Activated CD8-positive, alpha-beta memory T cell treated with anti-CD3 and anti-CD28 coated beads for 24 hours (primary cell): ENCODE measurements around the gene SLC4A2.

Source experiments
- DNase-seq: peaks from one replicate; pipeline ENCODE4 v3.0.0-alpha.2; 2020

The SLC4A2 gene

GRCh38 chr7:151095828-151096475, 36.6 kb downstream of the SLC4A2 start:
- no peak for DNase-seq

GRCh38 chr7:151099486-151100211, 40.3 kb downstream of the SLC4A2 start:
- no peak for DNase-seq

- DNase-seq: no peak
These were observed 41.5 kb downstream of the SLC4A2 start for GRCh38 chr7:151100921-151101320.

GRCh38 chr7:151101621-151102396, 42.4 kb downstream of the SLC4A2 start:
- no peak for DNase-seq

GRCh38 chr7:151102991-151103390, 43.6 kb downstream of the SLC4A2 start:
- no peak for DNase-seq

GRCh38 chr7:151103973-151104372, 44.6 kb downstream of the SLC4A2 start:
- no peak for DNase-seq

- DNase-seq: no peak
These were observed 45.2 kb downstream of the SLC4A2 start for GRCh38 chr7:151104411-151105235.

- no peak for DNase-seq
These were observed 48.5 kb downstream of the SLC4A2 start for GRCh38 chr7:151107882-151108281.

GRCh38 chr7:151109094-151110048, 50.0 kb downstream of the SLC4A2 start:
- no peak for DNase-seq

- no peak for DNase-seq
These were observed 51.0 kb downstream of the SLC4A2 start for GRCh38 chr7:151110236-151110940.

GRCh38 chr7:151110941-151111645, 51.7 kb downstream of the SLC4A2 start:
- peak; percentile 88 for DNase-seq

- DNase-seq: no peak
These were observed 54.2 kb downstream of the SLC4A2 start for GRCh38 chr7:151113344-151114150.

GRCh38 chr7:151114151-151115090, 55.0 kb downstream of the SLC4A2 start:
- DNase-seq: no peak

- peak; percentile 71 for DNase-seq
These were observed 55.9 kb downstream of the SLC4A2 start for GRCh38 chr7:151115121-151115835.

GRCh38 chr7:151115836-151116418, 56.5 kb downstream of the SLC4A2 start:
- DNase-seq: no peak

GRCh38 chr7:151116603-151117440, 57.4 kb downstream of the SLC4A2 start:
- DNase-seq: no peak
